DMS53 treated with DMSO at 0.1 percent for 48 hours (cell line): ENCODE measurements around the gene SYT1.
"Not testable (repeated sequence)": the region's sequence is repeated elsewhere in the genome, so short reads cannot be mapped to it uniquely, and the experiment has no call there.

Experiments used
- DNase-seq: peaks from one replicate; lab custom pipeline; 2025; ENCODE audit not compliant: unreplicated experiment; lab: John Stamatoyannopoulos, UW

The SYT1 gene

GRCh38 chr12:78966926-78967325, 102.4 kb downstream of the SYT1 start:
- DNase-seq: no peak

DNA sequence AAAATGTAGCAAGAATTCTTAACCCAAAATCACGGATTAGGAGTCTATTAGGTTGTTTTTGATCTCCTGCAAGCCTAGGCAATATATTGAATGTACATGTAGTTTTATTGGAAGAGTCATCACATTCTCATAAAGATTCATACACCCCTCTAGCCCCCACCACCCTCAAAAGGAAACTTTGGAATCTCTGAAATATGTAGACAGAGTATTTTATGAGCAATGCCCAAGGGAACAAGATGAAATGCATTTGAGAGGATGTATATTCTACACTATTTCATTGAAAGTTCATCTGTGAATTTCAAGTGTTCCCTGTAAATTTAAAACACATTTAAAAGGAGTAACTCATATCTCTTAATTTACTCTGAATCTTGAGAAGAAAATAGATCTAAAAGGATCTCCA, 103.7 kb downstream of the SYT1 start:
- no peak for DNase-seq

- DNase-seq: no peak
Observed at GRCh38 chr12:78970041-78970440, 105.5 kb downstream of the SYT1 start.

GRCh38 chr12:78977304-78977867, 112.8 kb downstream of the SYT1 start:
- DNase-seq: no peak

GRCh38 chr12:78994168-78994791, 129.7 kb downstream of the SYT1 start:
- no peak for DNase-seq

DNA sequence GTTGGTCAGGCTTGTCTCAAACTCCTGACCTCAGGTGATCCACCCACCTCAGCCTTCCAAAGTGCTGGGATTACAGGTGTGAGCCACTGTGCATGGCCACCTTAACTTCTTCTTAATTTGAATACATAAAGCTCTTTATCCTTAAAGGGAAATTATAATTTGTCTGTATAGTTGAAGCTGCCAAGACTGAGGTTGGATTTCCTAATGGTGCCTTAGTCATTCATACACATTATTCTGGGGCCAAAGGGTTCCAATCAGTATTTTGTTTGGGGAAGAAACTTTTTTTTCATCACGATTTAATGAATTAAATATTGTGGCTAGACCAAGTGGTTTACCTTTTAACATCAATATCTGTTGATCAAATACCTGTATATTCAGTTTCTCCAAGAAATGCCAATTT, 135.9 kb downstream of the SYT1 start:
- DNase-seq: no peak

GRCh38 chr12:79001404-79001803, 136.8 kb downstream of the SYT1 start:
- no peak for DNase-seq

- DNase-seq: no peak
Observed at GRCh38 chr12:79006306-79006705, 141.7 kb downstream of the SYT1 start.

DNA sequence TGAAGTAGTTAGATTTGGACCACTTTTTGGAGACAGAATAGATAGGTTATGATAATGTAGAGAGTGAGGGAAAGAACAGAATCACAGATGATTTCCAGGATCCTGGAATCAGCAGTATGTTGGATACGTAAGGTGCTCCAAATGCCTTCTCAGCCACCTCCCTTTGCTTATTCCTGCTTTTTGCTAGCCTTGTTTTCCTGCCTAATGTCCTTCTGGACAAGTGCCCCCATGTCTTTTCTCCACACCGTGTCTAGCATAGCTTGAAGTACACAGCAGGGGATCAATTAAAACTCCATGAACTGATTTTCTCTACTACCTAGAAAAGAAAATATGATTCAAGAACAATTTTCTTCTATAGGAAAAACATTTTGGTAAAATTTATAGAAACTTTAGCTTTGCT, 144.0 kb downstream of the SYT1 start:
- DNase-seq: no peak

DNA sequence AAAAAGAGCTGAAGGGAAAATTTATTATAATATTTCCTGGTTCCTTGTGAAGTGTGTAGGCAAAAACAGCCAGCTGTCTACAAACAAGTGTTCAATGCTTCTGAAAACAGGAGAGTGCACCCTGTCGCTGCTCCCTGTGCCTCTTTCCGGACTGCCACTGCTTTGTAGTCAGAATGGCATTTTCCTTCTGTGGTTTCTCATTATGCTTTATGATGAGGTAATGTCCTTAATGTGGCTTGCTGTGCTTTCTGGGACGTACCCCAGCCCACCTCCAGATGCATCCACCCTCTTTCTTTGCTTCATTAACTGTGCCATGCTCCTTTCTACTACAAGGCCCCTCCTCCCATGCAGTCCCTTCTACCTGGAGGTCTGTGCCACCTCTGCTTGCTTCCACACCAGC, 148.1 kb downstream of the SYT1 start:
- DNase-seq: peak; percentile 91

DNA sequence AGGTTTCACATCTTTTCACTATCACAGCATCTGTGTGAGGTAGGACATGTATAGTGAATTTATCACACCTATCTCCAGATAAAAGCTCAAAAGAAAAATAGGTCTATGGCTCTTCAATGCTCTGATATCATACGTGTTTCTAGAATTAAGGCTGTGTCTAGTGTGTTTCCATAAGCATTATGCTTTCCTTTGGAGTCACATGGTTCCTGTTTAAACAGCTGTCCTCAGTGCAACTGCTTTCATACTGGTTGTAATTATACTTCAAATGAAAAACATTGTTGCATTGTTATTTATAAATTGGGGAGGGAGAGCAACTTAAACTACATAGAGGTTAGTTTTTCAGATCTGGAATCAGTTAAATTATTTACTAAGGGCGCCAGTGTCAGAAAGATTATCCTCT, 151.6 kb downstream of the SYT1 start:
- peak; percentile 94 for DNase-seq

GRCh38 chr12:79019672-79020071, 155.1 kb downstream of the SYT1 start:
- no peak for DNase-seq

DNA sequence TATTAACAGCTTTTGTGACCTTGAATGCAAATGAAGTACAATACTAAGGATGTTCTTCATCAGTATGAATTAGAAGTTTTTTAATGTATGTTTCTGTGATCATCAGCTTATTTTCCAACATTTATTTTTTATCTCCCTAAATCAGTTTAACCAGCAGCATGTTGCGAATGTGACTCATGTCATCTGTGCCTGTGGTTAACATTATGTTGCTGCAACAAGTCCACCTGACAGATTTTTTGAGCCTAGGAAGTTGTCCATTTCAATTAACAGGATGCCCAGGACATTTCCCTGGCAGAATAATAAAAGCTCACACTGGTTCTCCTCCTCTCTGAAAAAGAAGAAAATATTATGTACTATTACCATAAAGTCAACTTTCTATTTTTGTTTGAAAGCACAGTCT, 155.5 kb downstream of the SYT1 start:
- no peak for DNase-seq

DNA sequence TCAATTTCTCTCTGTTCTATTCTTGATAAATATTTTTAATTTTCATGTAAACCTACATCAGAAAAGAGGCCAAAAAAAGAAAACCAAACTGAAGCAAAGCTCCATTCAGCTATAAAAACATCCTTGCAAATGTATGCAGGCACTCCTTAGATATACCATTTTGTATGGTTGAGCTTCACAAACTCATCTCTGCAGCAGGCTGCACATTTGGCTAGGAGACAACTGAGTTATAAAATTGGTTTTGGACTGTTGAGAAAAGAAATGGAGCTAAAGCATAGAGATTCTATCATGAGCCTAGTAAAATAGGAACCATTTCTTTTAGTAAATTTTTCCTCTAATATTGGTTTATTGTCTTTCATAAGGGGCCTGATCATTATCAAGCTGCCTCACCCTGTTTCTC, 156.4 kb downstream of the SYT1 start:
- no peak for DNase-seq

- no peak for DNase-seq
Observed at GRCh38 chr12:79023261-79023660, 158.7 kb downstream of the SYT1 start.

DNA sequence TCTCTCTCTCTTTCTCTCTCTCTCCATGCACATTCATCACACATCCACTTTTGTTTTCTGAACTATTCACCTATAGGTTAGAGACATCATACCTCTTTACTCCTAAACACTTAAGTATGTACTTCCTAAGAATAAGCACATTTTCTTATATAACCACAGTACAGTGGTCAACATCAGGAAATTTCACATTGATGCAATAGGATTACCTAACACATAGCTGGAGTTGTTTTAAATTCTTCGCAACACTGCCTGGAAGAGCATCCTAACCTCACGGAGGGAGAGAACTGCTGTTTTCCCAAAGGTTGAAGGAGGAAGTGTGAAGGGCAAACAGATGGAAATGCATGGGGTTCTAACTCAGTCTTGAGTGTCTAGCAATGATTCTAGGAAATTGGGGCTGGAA, 159.2 kb downstream of the SYT1 start:
- DNase-seq: no peak

DNA sequence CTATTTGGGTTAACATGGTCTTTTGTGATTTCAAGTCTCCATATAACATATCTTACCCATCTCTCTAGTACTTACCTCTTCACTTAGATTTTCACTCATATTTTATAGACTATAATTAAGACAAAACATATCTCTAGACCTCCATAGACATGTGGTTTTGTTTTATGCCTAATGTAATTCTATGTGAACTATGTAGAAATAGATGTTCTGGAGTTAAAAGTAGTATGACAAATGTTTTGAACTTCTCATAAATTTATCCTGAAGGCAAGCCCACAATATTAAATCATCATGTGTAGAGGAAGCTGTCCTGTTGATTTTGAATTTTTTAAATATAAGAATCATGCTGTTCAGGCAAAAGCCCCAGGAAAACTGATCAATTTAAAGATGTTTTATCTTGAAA, 169.2 kb downstream of the SYT1 start:
- DNase-seq: no peak

DNA sequence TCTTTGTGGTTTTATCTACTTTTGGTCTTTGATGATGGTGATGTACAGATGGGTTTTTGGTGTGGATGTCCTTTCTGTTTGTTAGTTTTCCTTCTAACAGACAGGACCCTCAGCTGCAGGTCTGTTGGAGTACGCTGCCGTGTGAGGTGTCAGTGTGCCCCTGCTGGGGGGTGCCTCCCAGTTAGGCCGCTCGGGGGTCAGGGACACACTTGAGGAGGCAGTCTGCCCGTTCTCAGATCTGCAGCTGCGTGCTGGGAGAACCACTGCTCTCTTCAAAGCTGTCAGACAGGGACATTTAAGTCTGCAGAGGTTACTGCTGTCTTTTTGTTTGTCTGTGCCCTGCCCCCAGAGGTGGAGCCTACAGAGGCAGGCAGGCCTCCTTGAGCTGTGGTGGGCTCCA, 180.2 kb downstream of the SYT1 start:
- DNase-seq: not testable (repeated sequence)

DNA sequence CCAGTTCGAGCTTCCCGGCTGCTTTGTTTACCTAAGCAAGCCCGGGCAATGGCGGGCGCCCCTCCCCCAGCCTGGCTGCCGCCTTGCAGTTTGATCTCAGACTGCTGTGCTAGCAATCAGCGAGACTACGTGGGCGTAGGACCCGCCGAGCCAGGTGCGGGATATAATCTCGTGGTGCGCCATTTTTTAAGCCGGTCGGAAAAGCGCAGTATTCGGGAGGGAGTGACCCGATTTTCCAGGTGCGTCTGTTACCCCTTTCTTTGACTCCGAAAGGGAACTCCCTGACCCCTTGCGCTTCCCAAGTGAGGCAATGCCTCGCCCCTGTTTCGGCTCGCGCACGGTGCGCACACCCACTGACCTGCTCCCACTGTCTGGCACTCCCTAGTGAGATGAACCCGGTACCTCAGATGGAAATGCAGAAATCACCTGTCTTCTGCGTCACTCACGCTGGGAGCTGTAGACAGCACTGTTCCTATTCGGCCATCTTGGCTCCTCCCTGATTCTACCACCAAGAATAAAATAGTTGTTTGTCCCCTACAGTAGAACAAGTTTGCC, 180.7 kb downstream of the SYT1 start:
- DNase-seq: peak; percentile 60

DNA sequence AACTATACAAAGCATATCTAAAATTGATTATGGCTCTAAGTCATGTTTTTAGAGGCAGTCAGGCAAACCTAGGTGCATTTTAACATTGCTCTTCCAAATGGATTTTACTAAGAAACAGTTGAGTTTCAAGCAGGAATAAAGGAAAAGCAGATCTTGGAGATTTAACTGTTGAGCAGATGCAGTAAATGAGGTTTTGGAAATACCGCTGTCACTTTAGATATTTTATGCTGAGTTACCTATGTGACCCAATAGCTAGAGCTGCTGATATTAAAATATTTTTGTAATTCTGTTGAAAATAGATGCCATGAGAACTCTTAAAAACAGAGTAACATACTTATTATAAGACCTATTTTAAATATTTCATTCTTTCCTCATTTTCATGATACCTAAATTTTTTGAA, 181.4 kb downstream of the SYT1 start:
- DNase-seq: no peak

DNA sequence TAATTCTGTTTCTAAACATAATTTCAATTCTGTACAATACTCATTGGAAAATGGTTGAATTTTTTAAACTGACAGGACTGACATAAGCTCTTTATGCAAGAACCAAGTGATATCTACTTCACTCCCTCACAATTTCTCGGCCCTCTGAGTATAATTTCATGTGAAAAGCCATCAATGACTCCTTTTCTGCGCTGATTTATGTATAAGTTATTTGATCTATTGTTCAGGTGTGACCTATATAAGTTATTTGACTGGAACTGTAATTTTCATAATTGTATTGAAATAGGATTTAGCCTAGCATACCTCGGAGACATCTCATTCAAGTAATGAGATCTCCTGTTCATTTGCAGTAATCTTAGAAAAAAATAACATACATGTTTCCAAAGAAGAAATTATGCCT, 184.4 kb downstream of the SYT1 start:
- DNase-seq: no peak

GRCh38 chr12:79053394-79053793, 188.8 kb downstream of the SYT1 start:
- no peak for DNase-seq
